Fibroblast of mammary gland (primary cell): ENCODE results near the gene IMPA2.
A peak's percentile ranks its signal among the peaks of the same experiment; 100 is the strongest.

Experiments
- DNase-seq: peaks from one replicate; pipeline ENCODE4 v3.0.0-alpha.2; 2010; ENCODE audit warnings: low read depth
- H3K4me3 ChIP-seq: 2 replicates; pipeline ENCODE4 v1.5.1; 2011; ENCODE audit warnings: low read depth, mild to moderate bottlenecking, low read length, moderate library complexity; ENCODE audit not compliant: control insufficient read depth
- TF ChIP-seq, protein P1 (sequence below): conservative IDR thresholded peaks from 2 replicates; pipeline ENCODE4 v1.5.1; 2011; ENCODE audit warnings: low read depth, low read length, inconsistent platforms; ENCODE audit not compliant: control insufficient read depth, insufficient read depth

IMPA2 gene

DNA sequence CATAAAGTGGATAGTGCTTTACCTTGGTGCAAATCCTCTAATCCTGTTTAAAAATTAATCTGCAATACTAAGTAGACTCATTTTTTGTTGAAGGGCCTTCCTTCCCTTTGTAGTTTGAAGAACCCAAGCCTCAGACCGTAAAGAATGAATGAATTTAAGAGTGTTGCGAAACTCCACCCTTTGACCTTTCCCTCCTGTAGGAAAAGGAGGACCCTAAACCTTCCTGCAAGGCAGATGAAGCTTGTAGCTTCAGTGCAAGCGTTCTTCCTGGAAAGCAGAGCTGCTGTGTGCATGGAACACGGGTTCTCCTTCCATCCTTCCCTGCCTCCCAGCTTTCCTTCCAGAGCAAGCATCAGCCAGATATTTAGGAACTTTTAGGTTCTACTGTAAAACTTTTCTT, 1.7 kb downstream of the IMPA2 start:
- no peak overlapping the region for H3K4me3 ChIP-seq
- TF ChIP-seq, protein P1, sequence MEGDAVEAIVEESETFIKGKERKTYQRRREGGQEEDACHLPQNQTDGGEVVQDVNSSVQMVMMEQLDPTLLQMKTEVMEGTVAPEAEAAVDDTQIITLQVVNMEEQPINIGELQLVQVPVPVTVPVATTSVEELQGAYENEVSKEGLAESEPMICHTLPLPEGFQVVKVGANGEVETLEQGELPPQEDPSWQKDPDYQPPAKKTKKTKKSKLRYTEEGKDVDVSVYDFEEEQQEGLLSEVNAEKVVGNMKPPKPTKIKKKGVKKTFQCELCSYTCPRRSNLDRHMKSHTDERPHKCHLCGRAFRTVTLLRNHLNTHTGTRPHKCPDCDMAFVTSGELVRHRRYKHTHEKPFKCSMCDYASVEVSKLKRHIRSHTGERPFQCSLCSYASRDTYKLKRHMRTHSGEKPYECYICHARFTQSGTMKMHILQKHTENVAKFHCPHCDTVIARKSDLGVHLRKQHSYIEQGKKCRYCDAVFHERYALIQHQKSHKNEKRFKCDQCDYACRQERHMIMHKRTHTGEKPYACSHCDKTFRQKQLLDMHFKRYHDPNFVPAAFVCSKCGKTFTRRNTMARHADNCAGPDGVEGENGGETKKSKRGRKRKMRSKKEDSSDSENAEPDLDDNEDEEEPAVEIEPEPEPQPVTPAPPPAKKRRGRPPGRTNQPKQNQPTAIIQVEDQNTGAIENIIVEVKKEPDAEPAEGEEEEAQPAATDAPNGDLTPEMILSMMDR = no peak

DNA sequence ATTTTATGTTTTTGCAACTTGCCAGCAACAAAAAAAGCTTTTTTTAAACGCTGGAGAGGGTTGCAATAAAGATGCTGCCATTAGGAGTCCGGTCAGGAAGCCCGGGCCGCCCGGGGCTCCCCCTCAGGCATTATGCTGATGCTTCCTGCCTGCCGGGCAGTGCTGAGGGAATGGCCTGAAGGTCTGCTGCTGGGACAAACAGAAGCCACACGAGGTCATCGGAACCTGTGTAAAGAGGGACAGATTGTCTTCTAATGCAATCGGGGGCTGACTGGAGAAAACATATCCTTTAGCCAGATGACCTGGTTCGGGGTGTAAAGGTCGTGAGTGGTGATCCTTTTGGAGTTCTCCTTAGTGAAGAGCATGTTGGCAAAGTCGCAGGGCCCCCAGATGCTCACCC, 2.3 kb downstream of the IMPA2 start:
- DNase-seq = no peak
- no peak overlapping the region for H3K4me3 ChIP-seq
- TF ChIP-seq, protein P1 = no peak

More for the DNA sequence above, 1.7 kb downstream of the IMPA2 start:
- DNase-seq = no peak

DNA sequence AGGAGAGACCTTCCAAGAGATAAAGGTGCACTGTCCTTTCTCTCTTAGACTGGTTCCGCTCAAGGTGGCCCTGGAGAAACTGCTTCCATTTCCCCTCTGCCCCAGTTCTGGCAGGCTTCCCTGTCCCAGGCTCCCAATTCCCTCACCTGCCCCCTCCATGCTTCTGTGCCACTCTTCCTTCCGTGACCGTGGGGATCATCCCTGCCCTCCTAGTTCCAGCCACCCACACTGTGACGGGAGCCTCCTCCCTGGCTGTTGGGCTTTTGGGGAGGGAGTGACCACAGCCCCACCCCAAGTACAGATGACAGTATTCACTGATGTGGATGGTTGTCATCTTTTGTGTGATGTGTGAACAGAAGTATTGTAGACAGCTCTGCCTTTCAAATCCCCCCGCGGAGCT, 2.8 kb downstream of the IMPA2 start:
- TF ChIP-seq, protein P1 = no peak
- no peak overlapping the region for H3K4me3 ChIP-seq
- no peak for DNase-seq

DNA sequence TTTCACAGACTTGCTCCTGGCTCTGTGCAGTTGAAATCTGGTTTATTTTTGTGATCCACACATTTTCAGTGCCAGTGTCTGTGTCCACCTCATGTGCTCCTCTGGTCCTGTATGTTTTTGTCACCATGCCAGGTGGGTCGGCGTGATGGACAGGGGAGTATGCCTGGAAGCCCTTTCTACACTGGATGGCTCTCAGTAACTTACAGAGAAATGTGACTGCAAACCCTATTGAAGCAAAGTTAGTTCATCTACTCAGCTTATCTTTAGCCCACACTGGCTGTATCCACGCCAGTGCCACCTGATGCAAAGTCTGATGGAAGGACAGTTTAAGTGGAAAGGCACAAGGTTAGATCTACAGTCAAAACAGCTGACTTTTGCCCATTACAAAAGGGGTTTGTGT, 4.3 kb downstream of the IMPA2 start:
- TF ChIP-seq, protein P1 = no peak
- no peak for DNase-seq
- H3K4me3 ChIP-seq = no peak overlapping the region

DNA sequence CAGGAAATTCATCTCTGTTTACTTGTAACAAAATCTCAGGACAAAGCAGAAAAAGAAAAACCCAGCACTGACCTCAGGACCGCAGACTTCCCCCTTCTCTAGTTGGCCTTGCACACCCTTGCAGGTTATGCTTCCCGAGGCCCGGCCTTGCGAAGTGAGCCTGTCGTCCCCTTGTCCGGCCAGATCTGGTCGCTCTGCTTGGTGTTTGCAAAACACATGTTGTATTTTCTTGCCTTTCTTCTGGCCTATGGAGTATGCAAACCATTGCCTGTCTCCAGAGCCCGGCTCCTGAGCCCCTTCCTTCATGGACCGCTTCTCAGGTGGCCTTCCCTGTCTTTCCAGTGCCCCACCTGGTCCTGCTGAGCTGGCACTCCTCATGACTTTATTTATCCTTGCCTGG, 4.8 kb downstream of the IMPA2 start:
- H3K4me3 ChIP-seq = no peak overlapping the region
- TF ChIP-seq, protein P1 = no peak
- no peak for DNase-seq

DNA sequence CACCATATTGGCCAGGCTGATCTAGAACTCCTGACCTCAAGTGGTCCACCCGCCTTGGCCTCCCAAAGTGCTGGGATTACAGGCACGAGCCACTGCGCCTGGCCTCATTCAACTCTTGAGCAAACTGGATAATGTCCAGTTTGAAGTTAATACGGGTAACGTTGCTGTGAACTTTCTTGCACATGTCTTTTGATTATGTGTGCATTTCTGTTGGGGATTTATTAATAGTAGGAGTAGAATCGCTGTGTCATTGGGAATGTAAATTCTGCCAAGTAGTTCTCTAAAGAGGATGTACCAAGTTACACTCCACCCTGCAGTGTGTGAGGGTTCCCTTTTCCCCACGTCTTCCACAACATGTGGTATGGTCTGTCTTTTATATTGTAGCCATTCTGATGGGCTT, 6.2 kb downstream of the IMPA2 start:
- TF ChIP-seq, protein P1 = no peak
- H3K4me3 ChIP-seq = no peak overlapping the region
- peak; percentile 53 for DNase-seq

DNA sequence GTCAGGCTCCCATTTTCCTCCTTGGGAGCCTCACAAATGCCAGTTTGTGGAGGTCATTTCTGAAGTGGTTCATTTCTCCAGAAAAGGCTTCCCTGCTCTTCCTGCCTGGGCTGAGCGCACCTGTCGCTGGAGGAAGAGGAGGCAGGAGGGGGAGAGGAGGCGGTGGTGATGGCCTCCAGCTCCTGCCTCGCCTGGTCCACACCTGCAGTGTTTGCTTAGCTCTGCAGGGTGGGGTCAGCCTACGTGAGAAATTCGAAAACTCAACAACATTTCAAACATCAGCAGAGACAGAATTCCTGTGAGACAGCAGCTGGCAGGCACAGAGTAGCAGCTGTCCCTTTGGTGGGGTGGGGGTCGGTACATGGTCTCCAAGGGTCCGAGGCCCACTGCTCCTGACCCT, 7.9 kb downstream of the IMPA2 start:
- TF ChIP-seq, protein P1 = no peak
- DNase-seq = no peak
- H3K4me3 ChIP-seq = no peak overlapping the region
